ENCODE measurements around the gene TENT4B. TPM values are rescaled to one million over a fixed set of nuclear protein-coding genes. Genes with fewer than 3 reads are reported as not detected.

The TENT4B gene
- total RNA-seq, 2 donors from 2014 or later = 12.8 to 14.1 TPM

DNA sequence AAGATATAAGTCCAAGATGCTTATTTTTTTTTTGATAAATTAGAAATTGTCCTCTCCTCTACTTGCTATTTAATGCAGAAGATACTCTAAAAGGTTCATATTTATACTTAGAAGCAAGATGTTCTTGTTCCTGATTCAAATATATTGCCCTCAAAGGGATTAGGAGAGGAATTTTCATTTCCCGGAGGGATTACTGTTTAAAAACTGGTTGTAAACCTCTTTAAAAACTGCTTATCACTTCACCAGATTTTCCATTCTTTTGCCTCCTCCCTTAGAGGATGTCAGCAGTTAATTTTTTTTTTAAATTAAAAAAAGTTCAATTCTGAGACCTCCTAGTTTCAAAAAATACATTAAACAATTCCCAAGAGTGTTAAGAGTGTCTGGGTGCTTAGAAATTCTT is 2.8 kb downstream of the TENT4B start:
- H3K4me3 ChIP-seq (ENCODE audit: low read length) = peak overlapping the region; percentile 88
- H3K9me3 ChIP-seq (ENCODE audit: control insufficient read depth, low read length) = no peaks in the 10 kb centered on the region
- no peaks in the 10 kb centered on the region for H3K27me3 ChIP-seq (ENCODE audit: control insufficient read depth, insufficient read depth, low read length, poor library complexity, severe bottlenecking)
- no peak for DNase-seq
- H3K4me1 ChIP-seq (ENCODE audit: control insufficient read depth, insufficient read depth, low read length) = no peaks in the 10 kb centered on the region
- 100% methylated on average over 1 of the region's 1 CpG; no CpG with 5 or more reads in 1 of the 2 experiments for WGBS, 2 experiments (ENCODE audit: insufficient coverage in 1 of 2, insufficient read length in 1 of 2)
- TF ChIP-seq, protein P1, sequence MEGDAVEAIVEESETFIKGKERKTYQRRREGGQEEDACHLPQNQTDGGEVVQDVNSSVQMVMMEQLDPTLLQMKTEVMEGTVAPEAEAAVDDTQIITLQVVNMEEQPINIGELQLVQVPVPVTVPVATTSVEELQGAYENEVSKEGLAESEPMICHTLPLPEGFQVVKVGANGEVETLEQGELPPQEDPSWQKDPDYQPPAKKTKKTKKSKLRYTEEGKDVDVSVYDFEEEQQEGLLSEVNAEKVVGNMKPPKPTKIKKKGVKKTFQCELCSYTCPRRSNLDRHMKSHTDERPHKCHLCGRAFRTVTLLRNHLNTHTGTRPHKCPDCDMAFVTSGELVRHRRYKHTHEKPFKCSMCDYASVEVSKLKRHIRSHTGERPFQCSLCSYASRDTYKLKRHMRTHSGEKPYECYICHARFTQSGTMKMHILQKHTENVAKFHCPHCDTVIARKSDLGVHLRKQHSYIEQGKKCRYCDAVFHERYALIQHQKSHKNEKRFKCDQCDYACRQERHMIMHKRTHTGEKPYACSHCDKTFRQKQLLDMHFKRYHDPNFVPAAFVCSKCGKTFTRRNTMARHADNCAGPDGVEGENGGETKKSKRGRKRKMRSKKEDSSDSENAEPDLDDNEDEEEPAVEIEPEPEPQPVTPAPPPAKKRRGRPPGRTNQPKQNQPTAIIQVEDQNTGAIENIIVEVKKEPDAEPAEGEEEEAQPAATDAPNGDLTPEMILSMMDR (conservative IDR thresholded peaks at IDR 0.05) = no peak
- Mint-ChIP-seq H3K4me1 (peaks cover 26% of the 10 kb centered on the region), H3K27ac (no peak overlapping the region), H3K4me3 (peak overlapping the region; percentile 72), H3K27me3 (ENCODE audit: insufficient read depth) (no peaks in the 10 kb centered on the region), H3K36me3 (ENCODE audit: low read depth) (peaks cover 6% of the 10 kb centered on the region), H3K9me3 (no peaks in the 10 kb centered on the region)
- no peak overlapping the region for H3K9ac ChIP-seq (ENCODE audit: extremely low read depth, low read length, poor library complexity, severe bottlenecking)
- no peak overlapping the region for H3K27ac ChIP-seq (ENCODE audit: low read depth, low read length)
- H3K36me3 ChIP-seq (ENCODE audit: control insufficient read depth, insufficient read depth, low read length) = no peaks in the 10 kb centered on the region

DNA sequence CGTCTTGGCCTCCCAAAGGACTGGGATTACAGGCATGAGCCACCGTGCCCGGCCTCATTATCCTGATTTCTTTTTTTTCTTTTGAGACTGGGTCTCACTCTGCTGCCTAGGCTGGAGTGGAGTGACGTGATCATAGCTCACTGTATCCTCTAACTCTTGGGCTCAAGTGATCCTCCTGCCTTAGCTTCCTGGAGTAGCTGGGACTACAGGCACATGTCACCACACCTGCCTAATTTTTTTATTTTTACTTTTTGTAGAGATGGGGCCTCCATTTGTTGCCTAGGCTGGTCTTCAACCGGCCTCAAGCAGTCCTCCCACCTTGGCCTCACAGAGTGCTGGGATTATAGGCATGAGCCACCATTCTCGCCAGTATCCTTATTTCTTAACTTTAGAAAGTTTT is 3.5 kb downstream of the TENT4B start:
- Mint-ChIP-seq H3K27me3 (ENCODE audit: insufficient read depth) (no peaks in the 10 kb centered on the region), H3K36me3 (ENCODE audit: low read depth) (peaks cover 6% of the 10 kb centered on the region), H3K4me1 (peaks cover 27% of the 10 kb centered on the region), H3K27ac (no peak overlapping the region), H3K4me3 (no peak overlapping the region), H3K9me3 (no peaks in the 10 kb centered on the region)
- Histone ChIP-seq H3K27me3 (ENCODE audit: control insufficient read depth, insufficient read depth, low read length, poor library complexity, severe bottlenecking) (no peaks in the 10 kb centered on the region), H3K36me3 (ENCODE audit: control insufficient read depth, insufficient read depth, low read length) (no peaks in the 10 kb centered on the region), H3K9ac (ENCODE audit: extremely low read depth, low read length, poor library complexity, severe bottlenecking) (no peak overlapping the region), H3K27ac (ENCODE audit: low read depth, low read length) (no peak overlapping the region), H3K4me3 (ENCODE audit: low read length) (no peak overlapping the region), H3K9me3 (ENCODE audit: control insufficient read depth, low read length) (no peaks in the 10 kb centered on the region), H3K4me1 (ENCODE audit: control insufficient read depth, insufficient read depth, low read length) (no peaks in the 10 kb centered on the region)
- DNase-seq = no peak
- WGBS, 2 experiments (ENCODE audit: insufficient coverage in 1 of 2, insufficient read length in 1 of 2) = 95 to 100% methylated on average over 4 to 6 of the region's 6 CpGs
- TF ChIP-seq, protein P1 (conservative IDR thresholded peaks at IDR 0.05) = no peak

DNA sequence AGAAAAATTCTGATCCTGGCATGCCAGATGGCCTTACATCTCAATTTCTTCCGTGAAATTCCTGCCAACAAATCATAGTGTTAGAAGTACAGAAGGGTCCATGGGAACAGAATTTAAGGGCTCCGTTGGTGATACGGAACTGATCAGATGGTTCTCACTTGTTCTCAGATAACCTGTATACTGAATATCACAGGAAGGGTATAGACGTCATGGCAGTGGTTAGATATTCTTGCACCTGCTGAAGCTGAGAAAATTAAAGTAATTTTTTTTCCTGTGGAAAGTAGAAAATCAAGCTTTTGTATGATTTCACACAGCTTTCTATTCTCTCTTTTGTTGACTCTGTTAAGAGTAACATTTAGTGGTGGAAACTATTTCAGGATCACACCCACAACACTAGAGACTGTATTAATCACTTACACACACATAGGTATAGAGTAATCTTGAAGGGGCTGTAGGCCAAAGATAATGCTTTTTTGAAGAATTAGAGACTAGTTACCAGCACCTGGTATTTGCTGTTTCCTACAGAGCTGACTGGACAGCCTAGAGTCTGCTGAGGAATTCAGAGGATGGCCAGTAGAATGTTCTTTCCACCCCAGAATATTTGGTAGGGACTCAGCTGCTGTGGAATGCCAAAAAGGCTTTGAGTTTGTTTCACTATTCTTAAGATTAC is 7.5 kb downstream of the TENT4B start:
- DNase-seq = no peak
- Histone ChIP-seq H3K9ac (ENCODE audit: extremely low read depth, low read length, poor library complexity, severe bottlenecking) (no peak overlapping the region), H3K4me1 (ENCODE audit: control insufficient read depth, insufficient read depth, low read length) (no peaks in the 10 kb centered on the region), H3K27me3 (ENCODE audit: control insufficient read depth, insufficient read depth, low read length, poor library complexity, severe bottlenecking) (no peaks in the 10 kb centered on the region), H3K4me3 (ENCODE audit: low read length) (no peak overlapping the region), H3K9me3 (ENCODE audit: control insufficient read depth, low read length) (no peaks in the 10 kb centered on the region), H3K36me3 (ENCODE audit: control insufficient read depth, insufficient read depth, low read length) (no peaks in the 10 kb centered on the region), H3K27ac (ENCODE audit: low read depth, low read length) (no peak overlapping the region)
- Mint-ChIP-seq H3K27ac (no peak overlapping the region), H3K4me3 (no peak overlapping the region), H3K9me3 (no peaks in the 10 kb centered on the region), H3K27me3 (ENCODE audit: insufficient read depth) (no peaks in the 10 kb centered on the region), H3K36me3 (ENCODE audit: low read depth) (peaks cover 6% of the 10 kb centered on the region), H3K4me1 (peaks cover 13% of the 10 kb centered on the region)
- 90 to 100% methylated on average over 4 of the region's 4 CpGs for WGBS, 2 experiments (ENCODE audit: insufficient coverage in 1 of 2, insufficient read length in 1 of 2)
- TF ChIP-seq, protein P1 (conservative IDR thresholded peaks at IDR 0.05) = no peak
